GM12801 (cell line): ENCODE data around the gene APLP2.

Experiments
- TF ChIP-seq, protein P1 (sequence below): IDR thresholded peaks from one replicate; pipeline ENCODE4 v1.5.1; 2011; ENCODE audit warnings: control low read depth; ENCODE audit not compliant: insufficient read length; ENCODE audit errors: extremely low read depth

The APLP2 gene

DNA sequence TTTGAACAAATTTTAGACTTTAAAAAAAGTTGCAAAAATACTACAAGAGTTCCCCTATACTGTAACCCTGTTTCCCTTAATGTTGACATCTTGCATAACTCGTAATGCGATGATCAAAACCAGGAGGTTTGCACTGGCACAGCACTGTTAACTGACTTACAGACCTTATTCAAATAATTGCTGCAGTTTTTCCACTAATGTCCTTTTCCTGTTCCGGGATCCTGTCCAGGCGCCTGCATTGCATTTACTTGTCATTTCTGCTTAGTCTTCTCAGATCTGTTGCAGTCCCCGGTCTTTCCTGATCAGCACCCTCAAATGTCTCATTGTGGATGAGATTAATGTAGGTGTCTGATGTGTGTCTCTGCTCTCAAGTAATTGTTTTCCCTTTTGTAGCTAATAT, 32.0 kb downstream of the APLP2 start:
- TF ChIP-seq, protein P1, sequence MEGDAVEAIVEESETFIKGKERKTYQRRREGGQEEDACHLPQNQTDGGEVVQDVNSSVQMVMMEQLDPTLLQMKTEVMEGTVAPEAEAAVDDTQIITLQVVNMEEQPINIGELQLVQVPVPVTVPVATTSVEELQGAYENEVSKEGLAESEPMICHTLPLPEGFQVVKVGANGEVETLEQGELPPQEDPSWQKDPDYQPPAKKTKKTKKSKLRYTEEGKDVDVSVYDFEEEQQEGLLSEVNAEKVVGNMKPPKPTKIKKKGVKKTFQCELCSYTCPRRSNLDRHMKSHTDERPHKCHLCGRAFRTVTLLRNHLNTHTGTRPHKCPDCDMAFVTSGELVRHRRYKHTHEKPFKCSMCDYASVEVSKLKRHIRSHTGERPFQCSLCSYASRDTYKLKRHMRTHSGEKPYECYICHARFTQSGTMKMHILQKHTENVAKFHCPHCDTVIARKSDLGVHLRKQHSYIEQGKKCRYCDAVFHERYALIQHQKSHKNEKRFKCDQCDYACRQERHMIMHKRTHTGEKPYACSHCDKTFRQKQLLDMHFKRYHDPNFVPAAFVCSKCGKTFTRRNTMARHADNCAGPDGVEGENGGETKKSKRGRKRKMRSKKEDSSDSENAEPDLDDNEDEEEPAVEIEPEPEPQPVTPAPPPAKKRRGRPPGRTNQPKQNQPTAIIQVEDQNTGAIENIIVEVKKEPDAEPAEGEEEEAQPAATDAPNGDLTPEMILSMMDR = no peak

DNA sequence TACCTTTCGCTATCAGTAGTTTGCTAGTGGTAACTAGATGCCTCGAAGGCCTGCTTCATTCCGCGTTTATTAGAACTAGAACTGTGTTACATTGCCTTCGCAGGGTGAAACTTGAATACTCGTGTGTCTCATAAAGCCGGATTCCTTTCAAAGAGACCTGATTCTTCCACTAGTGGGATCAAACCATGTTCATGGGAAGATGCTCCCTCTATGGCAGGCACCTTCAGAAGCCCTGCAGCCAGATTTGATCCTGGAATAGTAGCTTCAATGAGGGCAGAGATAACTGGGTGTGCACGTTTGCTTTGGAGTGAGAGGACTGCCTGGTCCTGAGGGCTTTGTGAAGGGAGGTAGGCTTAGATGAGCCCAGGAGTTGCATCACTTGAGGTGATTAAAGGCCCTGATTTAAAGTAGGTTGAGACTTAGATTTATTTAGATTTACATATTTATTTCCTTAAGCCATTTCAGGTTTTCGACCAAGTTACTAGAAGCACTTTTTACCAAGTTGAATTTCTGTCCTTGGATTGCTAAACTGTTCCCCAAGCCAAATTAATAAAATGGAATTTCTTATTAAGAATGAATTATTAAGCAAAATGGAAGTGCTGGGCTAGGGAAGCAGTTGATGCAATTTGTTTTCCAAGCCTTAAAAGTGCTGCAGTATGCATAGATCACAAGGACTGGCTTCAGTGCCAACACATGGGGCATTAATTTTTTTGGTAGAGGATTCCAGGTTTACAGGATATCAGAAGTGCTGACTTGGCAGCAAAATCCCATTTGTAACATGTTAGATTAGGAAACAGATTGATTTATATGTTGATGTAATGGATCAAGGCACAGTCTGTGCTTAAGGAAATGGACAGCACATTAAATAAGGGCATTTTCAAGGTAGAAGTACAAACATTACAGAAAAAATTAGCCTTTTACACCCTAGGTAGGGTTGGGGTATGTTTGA, 32.9 kb downstream of the APLP2 start:
- TF ChIP-seq, protein P1 = no peak

DNA sequence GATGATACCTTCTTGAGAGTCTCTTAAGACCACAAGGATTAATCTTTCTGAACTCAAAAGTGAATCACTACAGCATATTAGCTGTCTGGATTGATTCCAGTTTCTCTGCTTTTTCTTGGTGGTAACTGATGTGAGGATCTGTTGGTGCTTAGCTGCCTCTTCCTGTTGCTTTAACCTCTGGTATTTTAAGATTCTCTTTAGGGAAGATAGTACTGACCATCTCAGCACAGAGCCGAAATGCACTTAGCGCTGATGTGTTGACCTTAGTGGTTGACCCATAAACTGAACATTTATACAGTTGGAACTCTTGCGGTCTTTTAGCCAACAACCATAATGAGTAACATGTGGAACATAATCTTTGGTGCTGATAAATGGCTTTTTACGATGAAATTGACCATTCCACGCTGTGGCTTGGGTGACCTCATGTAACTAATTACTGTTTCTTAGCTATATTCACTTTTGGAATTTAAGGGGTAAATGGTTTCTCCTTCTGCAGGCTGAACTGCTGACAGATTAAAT, 33.7 kb downstream of the APLP2 start:
- TF ChIP-seq, protein P1 = no peak

DNA sequence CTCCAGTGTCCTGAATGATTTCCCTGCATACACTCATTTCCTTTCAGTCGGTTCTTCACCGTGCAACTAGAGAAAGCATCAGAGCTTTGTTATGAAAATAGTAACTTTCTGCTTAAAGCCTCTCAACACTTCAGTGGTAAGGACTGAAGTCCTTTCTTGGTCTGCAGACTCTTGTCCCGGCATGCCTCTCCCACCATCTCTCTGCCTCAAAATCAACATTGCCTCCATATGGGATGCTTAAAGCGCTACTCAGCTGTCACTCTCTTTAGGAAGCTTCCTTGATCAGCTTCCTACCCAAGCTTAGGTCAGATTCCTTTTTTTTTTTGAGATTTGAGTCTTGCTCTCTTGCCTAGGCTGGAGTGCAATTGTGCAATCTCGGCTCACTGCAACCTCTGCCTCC, 36.7 kb downstream of the APLP2 start:
- TF ChIP-seq, protein P1 = no peak

DNA sequence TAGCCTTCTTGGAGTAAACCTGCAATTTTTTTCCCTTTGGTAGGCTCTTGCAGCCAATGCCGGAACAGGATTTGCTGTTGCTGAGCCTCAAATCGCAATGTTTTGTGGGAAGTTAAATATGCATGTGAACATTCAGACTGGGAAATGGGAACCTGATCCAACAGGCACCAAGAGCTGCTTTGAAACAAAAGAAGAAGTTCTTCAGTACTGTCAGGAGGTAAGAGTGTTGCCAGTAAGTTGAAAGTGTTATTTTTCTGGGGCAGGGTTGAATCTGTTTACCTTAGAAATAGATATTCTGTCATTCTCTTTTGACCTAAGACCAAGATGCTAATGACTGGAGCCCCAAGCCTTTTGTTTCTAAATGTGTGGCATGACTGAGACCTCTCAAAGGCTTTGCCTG, 39.7 kb downstream of the APLP2 start:
- TF ChIP-seq, protein P1 = no peak

DNA sequence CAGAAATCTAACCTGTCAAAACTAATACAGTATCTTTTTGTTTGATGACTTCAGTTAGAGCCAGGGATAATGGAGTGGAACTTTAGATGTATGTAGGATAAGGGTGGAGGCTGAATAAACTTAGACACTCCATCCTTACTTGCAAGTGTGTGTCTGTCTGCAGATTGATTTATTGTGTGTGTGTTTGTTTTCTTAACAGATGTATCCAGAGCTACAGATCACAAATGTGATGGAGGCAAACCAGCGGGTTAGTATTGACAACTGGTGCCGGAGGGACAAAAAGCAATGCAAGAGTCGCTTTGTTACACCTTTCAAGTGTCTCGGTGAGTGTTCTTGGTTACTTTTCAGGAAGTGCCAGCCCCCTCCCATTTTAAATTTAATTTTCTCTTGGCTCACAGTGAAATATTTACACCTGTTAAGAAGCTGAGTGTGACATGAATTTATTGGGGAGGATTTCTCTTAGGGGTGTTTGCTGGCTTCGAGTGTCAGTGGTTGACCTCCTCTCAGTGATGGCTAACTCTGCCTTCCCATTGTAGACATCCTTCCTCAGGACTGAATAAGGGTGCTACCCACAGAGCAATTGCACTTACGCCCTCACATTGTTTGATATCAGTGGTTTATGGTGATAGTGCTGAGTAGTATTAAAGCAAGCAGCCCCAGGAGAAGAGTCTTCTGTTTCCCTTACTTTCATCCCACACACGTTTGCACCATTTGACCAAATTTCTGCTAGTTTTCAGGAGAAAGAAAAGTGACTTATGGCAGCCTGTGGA, 40.8 kb downstream of the APLP2 start:
- TF ChIP-seq, protein P1 = no peak
